Measurements from ENCODE around the gene UBE2C. TPM values are rescaled to one million over a fixed set of nuclear protein-coding genes. Genes with fewer than 3 reads are reported as not detected.
"Not testable (repeated sequence)": the region's sequence is repeated elsewhere in the genome, so short reads cannot be mapped to it uniquely, and the experiment has no call there.

Gene UBE2C
- total RNA-seq, 1 experiment from 2014 or later, result 200 TPM

DNA sequence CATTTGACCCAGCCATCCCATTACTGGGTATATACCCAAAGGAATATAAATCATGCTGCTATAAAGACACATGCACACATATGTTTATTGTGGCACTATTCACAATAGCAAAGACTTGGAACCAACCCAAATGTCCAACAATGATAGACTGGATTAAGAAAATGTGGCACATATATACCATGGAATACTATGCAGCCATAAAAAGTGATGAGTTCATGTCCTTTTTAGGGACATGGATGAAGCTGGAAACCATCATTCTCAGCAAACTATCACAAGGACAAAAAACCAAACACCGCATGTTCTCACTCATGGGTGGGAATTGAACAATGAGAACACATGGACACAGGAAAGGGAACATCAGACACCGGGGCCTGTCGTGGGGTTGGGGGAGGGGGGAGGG is 14.5 kb upstream of the UBE2C start:
- not testable (repeated sequence) for DNase-seq (ENCODE audit: low read depth)

- DNase-seq (ENCODE audit: low read depth), result peak; percentile 55
Observed at GRCh38 chr20:45798935-45799642, 13.4 kb upstream of the UBE2C start.

DNA sequence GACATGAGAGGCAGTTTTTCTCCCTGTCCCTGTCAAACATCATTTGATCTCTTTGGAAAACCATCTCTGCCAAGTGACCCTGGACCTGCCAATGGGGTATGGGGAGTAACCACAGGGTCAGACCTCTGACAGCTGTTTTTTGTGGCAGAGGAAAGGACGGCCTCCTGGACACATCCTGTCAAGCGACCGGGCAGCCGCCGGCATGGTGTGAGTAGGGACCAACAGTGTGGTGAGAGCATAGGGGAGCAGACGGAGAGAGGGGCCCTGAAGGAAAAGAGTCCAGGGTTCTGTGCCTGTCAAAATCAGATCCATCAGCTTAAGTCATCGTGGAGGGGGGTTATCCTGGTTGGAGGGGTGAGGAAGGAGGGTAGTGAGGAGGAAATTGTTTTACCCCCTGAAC is 10.6 kb upstream of the UBE2C start:
- DNase-seq (ENCODE audit: low read depth), result no peak

GRCh38 chr20:45810191-45810970 is 2.1 kb upstream of the UBE2C start:
- no peak for DNase-seq (ENCODE audit: low read depth)

- DNase-seq (ENCODE audit: low read depth), result no peak
Observed at GRCh38 chr20:45813006-45813340, 529 bp downstream of the UBE2C start.

GRCh38 chr20:45813489-45813888 is 1.0 kb downstream of the UBE2C start:
- DNase-seq (ENCODE audit: low read depth), result no peak

- DNase-seq (ENCODE audit: low read depth), result no peak
Observed at GRCh38 chr20:45814314-45814713, 1.9 kb downstream of the UBE2C start.

- no peak for DNase-seq (ENCODE audit: low read depth)
Observed at GRCh38 chr20:45816951-45817350, 4.5 kb downstream of the UBE2C start.

DNA sequence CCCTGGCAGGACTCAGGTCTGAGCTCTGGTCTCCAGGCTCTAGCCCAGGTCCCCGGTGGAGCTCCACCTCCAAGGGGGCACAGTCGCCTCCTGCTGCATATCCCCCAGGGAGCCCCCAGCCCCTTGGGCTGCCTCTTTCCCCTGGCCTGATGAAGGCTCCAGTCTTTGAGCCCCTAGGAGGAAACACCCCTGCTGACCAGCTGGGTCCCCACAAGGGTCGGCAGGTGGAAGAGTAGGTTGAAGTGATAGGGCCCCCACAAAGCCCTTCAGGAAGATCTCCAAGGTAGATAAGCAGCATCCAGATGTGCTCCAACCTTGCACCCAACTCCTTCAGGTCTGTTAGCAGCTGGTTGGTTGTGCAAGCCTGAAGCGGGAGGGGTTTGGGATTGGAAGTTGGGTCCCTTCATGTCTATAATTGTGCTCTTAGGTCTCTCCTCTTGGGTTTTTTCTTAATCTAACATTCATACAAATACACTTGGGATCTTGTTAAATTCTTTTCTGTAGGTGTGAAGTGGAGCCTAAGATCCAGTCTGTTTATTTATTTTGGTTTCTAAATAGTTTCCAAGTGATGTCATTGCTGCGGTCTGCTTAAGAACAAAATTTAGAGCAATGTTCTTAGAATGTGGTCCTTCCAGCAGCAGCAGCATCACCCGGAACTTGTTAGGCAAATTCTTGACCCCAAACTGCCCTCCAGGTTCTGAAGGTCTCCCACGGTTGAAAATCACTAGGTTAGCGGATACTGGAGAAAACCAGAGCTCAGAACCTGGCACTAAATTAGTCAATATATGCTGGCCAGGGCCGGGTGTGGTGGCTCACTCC is 5.1 kb downstream of the UBE2C start:
- peak; percentile 55 for DNase-seq (ENCODE audit: low read depth)

DNA sequence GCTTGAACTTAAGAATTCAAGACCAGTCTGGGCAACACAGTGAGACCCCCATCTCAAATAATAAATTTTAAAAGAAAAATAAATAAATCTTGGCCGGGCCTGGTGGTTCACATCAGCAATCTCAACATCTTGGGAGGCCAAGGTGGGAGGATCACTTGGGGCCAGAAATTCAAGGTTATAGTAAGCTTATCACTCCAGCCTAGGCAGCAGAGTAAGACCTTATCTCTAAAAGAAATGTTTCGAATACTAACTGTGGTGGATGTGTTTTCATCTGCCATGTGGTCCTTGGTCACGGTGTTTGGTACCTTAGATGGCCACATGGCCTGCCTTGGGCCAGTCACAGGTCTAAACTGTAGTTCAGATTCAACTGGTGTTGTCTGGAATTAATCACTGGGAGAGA is 5.8 kb downstream of the UBE2C start:
- no peak for DNase-seq (ENCODE audit: low read depth)

GRCh38 chr20:45819466-45819865 is 7.0 kb downstream of the UBE2C start:
- no peak for DNase-seq (ENCODE audit: low read depth)

DNA sequence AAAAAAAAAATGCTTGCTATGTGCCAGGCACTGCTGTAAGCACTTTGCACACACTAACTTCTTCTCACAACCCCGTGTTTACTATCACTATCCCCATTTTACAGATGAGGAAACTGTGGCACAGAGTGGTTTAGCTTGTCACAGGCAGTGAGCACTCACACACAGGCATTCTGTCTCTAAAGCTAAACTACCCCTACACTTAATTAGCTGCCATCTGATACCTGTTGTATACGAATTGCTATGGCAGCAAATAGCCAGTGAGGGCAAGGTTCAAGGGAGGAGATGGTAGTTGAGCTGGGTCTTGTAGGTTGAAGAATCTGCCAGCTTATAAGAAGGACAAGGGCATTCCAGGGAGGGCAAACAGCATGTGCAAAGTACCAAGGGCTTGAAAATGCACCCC is 9.5 kb downstream of the UBE2C start:
- DNase-seq (ENCODE audit: low read depth), result no peak

GRCh38 chr20:45822857-45823256 is 10.4 kb downstream of the UBE2C start:
- peak; percentile 57 for DNase-seq (ENCODE audit: low read depth)

- DNase-seq (ENCODE audit: low read depth), result peak; percentile 29
Observed at GRCh38 chr20:45823949-45824835, 11.7 kb downstream of the UBE2C start.

GRCh38 chr20:45826381-45827019 is 14.1 kb downstream of the UBE2C start:
- no peak for DNase-seq (ENCODE audit: low read depth)

- DNase-seq (ENCODE audit: low read depth), result no peak
Observed at GRCh38 chr20:45827030-45827652, 14.7 kb downstream of the UBE2C start, which contains the start of gene TNNC2. TNNC2 (minus strand) TSS chr20:45827312; CDS start chr20:45827248, 64 bp downstream.

DNA sequence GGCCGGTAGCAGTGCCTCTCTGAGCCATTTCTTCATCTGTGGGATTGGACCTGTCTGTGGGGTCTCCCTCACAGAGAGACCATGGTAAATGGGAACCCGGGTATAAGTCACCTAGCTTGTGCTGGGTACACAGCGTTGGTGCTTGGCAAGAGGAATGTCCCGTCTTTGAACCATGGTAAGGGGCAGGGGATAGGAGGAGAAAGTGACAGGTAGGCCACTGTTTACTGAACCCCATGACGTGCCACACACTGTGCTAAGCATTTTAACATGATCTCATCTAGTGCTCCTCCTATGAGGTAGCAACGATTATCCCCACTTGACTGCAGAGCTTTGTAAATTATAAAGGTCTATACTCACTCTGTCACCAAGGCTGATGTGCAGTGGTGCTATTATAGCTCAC is 15.3 kb downstream of the UBE2C start:
- DNase-seq (ENCODE audit: low read depth), result no peak

DNA sequence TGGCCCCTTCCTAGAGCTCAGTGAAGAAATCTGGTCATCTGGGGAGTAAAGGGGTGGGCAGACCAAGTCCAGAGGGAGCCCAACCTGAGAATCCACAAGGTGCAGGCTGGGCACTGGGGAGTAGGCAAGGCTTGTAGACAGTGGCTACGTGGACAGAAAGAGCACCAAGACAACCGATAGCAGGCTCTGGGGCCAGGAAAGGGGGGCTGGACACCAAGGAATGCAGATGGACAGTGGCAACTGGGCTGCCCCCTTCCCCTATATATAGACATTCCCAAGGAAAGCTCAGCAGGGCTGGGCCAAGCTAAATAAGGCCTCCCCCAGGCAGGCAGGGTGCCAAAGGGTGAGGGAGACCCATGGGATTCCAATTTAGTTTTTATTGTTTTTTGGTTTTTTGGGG is 16.1 kb downstream of the UBE2C start:
- DNase-seq (ENCODE audit: low read depth), result no peak

DNA sequence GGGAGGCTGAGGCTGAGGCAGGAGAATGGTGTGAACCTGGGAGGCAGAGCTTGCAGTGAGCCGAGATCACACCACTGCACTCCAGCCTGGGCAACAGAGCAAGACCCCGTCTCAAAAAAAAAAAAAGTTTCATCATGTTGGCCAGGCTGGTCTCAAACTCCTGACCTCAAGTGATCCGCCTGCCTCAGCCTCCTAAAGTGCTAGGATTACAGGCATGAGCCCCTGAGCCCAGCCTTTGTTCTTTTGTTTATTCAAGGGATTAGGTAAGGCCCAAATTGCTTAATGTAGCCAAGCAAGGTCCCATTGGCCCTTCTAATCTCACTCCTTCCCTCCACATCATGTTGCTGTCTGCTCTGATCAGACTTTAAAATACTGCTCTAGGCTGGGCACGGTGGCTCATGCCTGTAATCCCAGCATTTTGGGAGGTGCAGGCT is 17.2 kb downstream of the UBE2C start:
- not testable (repeated sequence) for DNase-seq (ENCODE audit: low read depth)

GRCh38 chr20:45832619-45833018 is 20.2 kb downstream of the UBE2C start:
- DNase-seq (ENCODE audit: low read depth), result no peak
